Measurements from ENCODE around the gene ZKSCAN4.
A peak's percentile ranks its signal among the peaks of the same experiment; 100 is the strongest.

The ZKSCAN4 gene

GRCh38 chr6:28269492-28269891, 17.4 kb upstream of the ZKSCAN4 start:
- no peak for TF ChIP-seq L3MBTL2 (conservative IDR thresholded peaks at IDR 0.05)
- no peak for TF ChIP-seq LEF1 (IDR thresholded peaks at IDR 0.05; ENCODE audit: borderline replicate concordance)
- TF ChIP-seq ELF4 (IDR thresholded peaks at IDR 0.05) = no peak
- TF ChIP-seq TARDBP (IDR thresholded peaks at IDR 0.05) = no peak
- TF ChIP-seq FOXM1 (IDR thresholded peaks at IDR 0.05; ENCODE audit: borderline replicate concordance) = no peak
- TF ChIP-seq HDGF (IDR thresholded peaks at IDR 0.05; ENCODE audit: borderline replicate concordance) = no peak
- TF ChIP-seq SUZ12 (IDR thresholded peaks at IDR 0.05) = no peak
- TF ChIP-seq CTBP1 (IDR thresholded peaks at IDR 0.05; ENCODE audit: borderline replicate concordance) = no peak
- no peak for TF ChIP-seq PKNOX1 (IDR thresholded peaks at IDR 0.05)
- no peak for TF ChIP-seq FOXK2 (IDR thresholded peaks at IDR 0.05)
- TF ChIP-seq ZNF384 (IDR thresholded peaks at IDR 0.05) = no peak
- TF ChIP-seq BHLHE40 (IDR thresholded peaks at IDR 0.05; ENCODE audit: borderline replicate concordance) = no peak
- no peak for TF ChIP-seq SP1 (IDR thresholded peaks at IDR 0.05)
- no peak for TF ChIP-seq NFRKB (IDR thresholded peaks at IDR 0.05)
- no peak for DNase-seq (ENCODE audit: extremely low spot score)
- CTCF ChIA-PET = no interaction called here
- POLR2A ChIA-PET = interaction anchor here (4.5 to 6.8 kb wide), 2 partner anchors 10 to 17 kb away, joined by 26 to 100 read pairs; partner anchors contain the start of genes PGBD1 and ZKSCAN4

GRCh38 chr6:28267695-28268059, 15.6 kb upstream of the ZKSCAN4 start:
- TF ChIP-seq L3MBTL2 (conservative IDR thresholded peaks at IDR 0.05) (no peak), TARDBP (IDR thresholded peaks at IDR 0.05) (no peak), NFRKB (IDR thresholded peaks at IDR 0.05) (no peak), FOXM1 (IDR thresholded peaks at IDR 0.05; ENCODE audit: borderline replicate concordance) (no peak), LEF1 (IDR thresholded peaks at IDR 0.05; ENCODE audit: borderline replicate concordance) (no peak), ELF4 (IDR thresholded peaks at IDR 0.05) (no peak), FOXA1 (IDR thresholded peaks at IDR 0.05) (no peak), PKNOX1 (IDR thresholded peaks at IDR 0.05) (no peak), CTBP1 (IDR thresholded peaks at IDR 0.05; ENCODE audit: borderline replicate concordance) (no peak), SUZ12 (IDR thresholded peaks at IDR 0.05) (no peak), BHLHE40 (IDR thresholded peaks at IDR 0.05; ENCODE audit: borderline replicate concordance) (no peak), FOXK2 (IDR thresholded peaks at IDR 0.05) (no peak), ARNT (IDR thresholded peaks at IDR 0.05) (no peak), HDGF (IDR thresholded peaks at IDR 0.05; ENCODE audit: borderline replicate concordance) (no peak), ZNF384 (IDR thresholded peaks at IDR 0.05) (no peak)
- CTCF ChIA-PET = interaction anchor here (0.6 kb wide), 1 partner anchor 96 kb away, joined by 5 read pairs; no protein-coding TSS in a partner anchor

GRCh38 chr6:28266962-28267694, 15.1 kb upstream of the ZKSCAN4 start, which contains the start of gene ZSCAN26:
Gene ZSCAN26 (plus strand): TSS chr6:28267143. CDS start chr6:28271920, 4,777 bp downstream.
- ChIA-PET CTCF (interaction anchor here (0.6 to 1.5 kb wide), 2 partner anchors 14 to 96 kb away, joined by 5 read pairs; partner anchors contain the start of gene PGBD1), POLR2A (interaction anchor here (0.5 to 6.8 kb wide), 24 partner anchors 8 to 429 kb away, joined by 3 to 100 read pairs (median 6); partner anchors contain the start of genes PGBD1, ZKSCAN3, ZKSCAN4 and ZKSCAN8)
- DNase-seq (ENCODE audit: extremely low spot score) = peak; percentile 79
- peak; percentile 48; the same call in 1 of the 2 replicates for TF ChIP-seq NFRKB (IDR thresholded peaks at IDR 0.05)
- no peak for TF ChIP-seq CTBP1 (IDR thresholded peaks at IDR 0.05; ENCODE audit: borderline replicate concordance)
- no peak for TF ChIP-seq ZNF384 (IDR thresholded peaks at IDR 0.05)
- TF ChIP-seq TARDBP (IDR thresholded peaks at IDR 0.05) = no peak
- no peak for TF ChIP-seq PKNOX1 (IDR thresholded peaks at IDR 0.05)
- no peak for TF ChIP-seq FOXM1 (IDR thresholded peaks at IDR 0.05; ENCODE audit: borderline replicate concordance)
- TF ChIP-seq SUZ12 (IDR thresholded peaks at IDR 0.05) = no peak
- peak; percentile 38; the same call in 1 of the 2 replicates for TF ChIP-seq ELF4 (IDR thresholded peaks at IDR 0.05)
- no peak for TF ChIP-seq BHLHE40 (IDR thresholded peaks at IDR 0.05; ENCODE audit: borderline replicate concordance)
- no peak for TF ChIP-seq ARNT (IDR thresholded peaks at IDR 0.05)
- TF ChIP-seq HDGF (IDR thresholded peaks at IDR 0.05; ENCODE audit: borderline replicate concordance) = no peak
- no peak for TF ChIP-seq FOXK2 (IDR thresholded peaks at IDR 0.05)
- TF ChIP-seq SP1 (IDR thresholded peaks at IDR 0.05) = no peak
- no peak for TF ChIP-seq LEF1 (IDR thresholded peaks at IDR 0.05; ENCODE audit: borderline replicate concordance)
- no peak for TF ChIP-seq FOXA1 (IDR thresholded peaks at IDR 0.05)
- peak; percentile 66 for TF ChIP-seq L3MBTL2 (conservative IDR thresholded peaks at IDR 0.05)

More at GRCh38 chr6:28267695-28268059, 15.6 kb upstream of the ZKSCAN4 start:
- DNase-seq (ENCODE audit: extremely low spot score) = no peak
- POLR2A ChIA-PET = interaction anchor here (0.5 to 6.8 kb wide), 20 partner anchors 8 to 429 kb away, joined by 3 to 100 read pairs (median 6); partner anchors contain the start of genes PGBD1, ZKSCAN3, ZKSCAN4 and ZKSCAN8

GRCh38 chr6:28266563-28266961, 14.5 kb upstream of the ZKSCAN4 start:
- ChIA-PET POLR2A (interaction anchor here (0.9 to 6.8 kb wide), 18 partner anchors 9 to 428 kb away, joined by 3 to 100 read pairs (median 7); partner anchors contain the start of genes PGBD1, ZKSCAN3, ZKSCAN4 and ZKSCAN8), CTCF (interaction anchor here (1.2 to 1.5 kb wide), 2 partner anchors 14 to 90 kb away, joined by 4 to 5 read pairs; partner anchors contain the start of gene PGBD1)
- TF ChIP-seq SP1 (IDR thresholded peaks at IDR 0.05) (no peak), NFRKB (IDR thresholded peaks at IDR 0.05) (no peak; the same call in 1 of the 2 replicates), ELF4 (IDR thresholded peaks at IDR 0.05) (no peak), L3MBTL2 (conservative IDR thresholded peaks at IDR 0.05) (no peak), FOXK2 (IDR thresholded peaks at IDR 0.05) (no peak), SUZ12 (IDR thresholded peaks at IDR 0.05) (no peak), FOXA1 (IDR thresholded peaks at IDR 0.05) (no peak), TARDBP (IDR thresholded peaks at IDR 0.05) (no peak), ARNT (IDR thresholded peaks at IDR 0.05) (no peak), BHLHE40 (IDR thresholded peaks at IDR 0.05; ENCODE audit: borderline replicate concordance) (no peak; the same call in 1 of the 2 replicates)
- DNase-seq (ENCODE audit: extremely low spot score) = no peak

- CTCF ChIA-PET = interaction anchor here (0.6 to 1.2 kb wide), 2 partner anchors 30 to 91 kb away, joined by 4 read pairs; no protein-coding TSS in a partner anchor
- no peak for TF ChIP-seq L3MBTL2 (conservative IDR thresholded peaks at IDR 0.05)
- no peak for TF ChIP-seq SUZ12 (IDR thresholded peaks at IDR 0.05)
- no peak for TF ChIP-seq FOXK2 (IDR thresholded peaks at IDR 0.05)
- no peak for TF ChIP-seq BHLHE40 (IDR thresholded peaks at IDR 0.05; ENCODE audit: borderline replicate concordance)
- no peak for TF ChIP-seq TARDBP (IDR thresholded peaks at IDR 0.05)
- no peak for TF ChIP-seq SP1 (IDR thresholded peaks at IDR 0.05)
- no peak for TF ChIP-seq FOXM1 (IDR thresholded peaks at IDR 0.05; ENCODE audit: borderline replicate concordance)
- TF ChIP-seq NFRKB (IDR thresholded peaks at IDR 0.05) = no peak
- no peak for TF ChIP-seq ELF4 (IDR thresholded peaks at IDR 0.05)
- TF ChIP-seq FOXA1 (IDR thresholded peaks at IDR 0.05) = no peak
- no peak for TF ChIP-seq CTBP1 (IDR thresholded peaks at IDR 0.05; ENCODE audit: borderline replicate concordance)
- no peak for TF ChIP-seq ARNT (IDR thresholded peaks at IDR 0.05)
- TF ChIP-seq ZNF384 (IDR thresholded peaks at IDR 0.05) = no peak
- TF ChIP-seq PKNOX1 (IDR thresholded peaks at IDR 0.05) = no peak; the same call in 1 of the 2 replicates
- TF ChIP-seq LEF1 (IDR thresholded peaks at IDR 0.05; ENCODE audit: borderline replicate concordance) = no peak
- no peak for TF ChIP-seq HDGF (IDR thresholded peaks at IDR 0.05; ENCODE audit: borderline replicate concordance)
- DNase-seq (ENCODE audit: extremely low spot score) = no peak
Observed at GRCh38 chr6:28264834-28265401, 12.8 kb upstream of the ZKSCAN4 start.

More at GRCh38 chr6:28264834-28265401, 12.8 kb upstream of the ZKSCAN4 start:
- POLR2A ChIA-PET = interaction anchor here (1.6 to 6.8 kb wide), 2 partner anchors 13 to 16 kb away, joined by 4 to 100 read pairs; partner anchors contain the start of genes PGBD1 and ZKSCAN4

All from HEK293T (cell line).